ENCODE measurements around the gene HEXIM2.
"Not testable (repeated sequence)": the region's sequence is repeated elsewhere in the genome, so short reads cannot be mapped to it uniquely, and the experiment has no call there.

The HEXIM2 gene

DNA sequence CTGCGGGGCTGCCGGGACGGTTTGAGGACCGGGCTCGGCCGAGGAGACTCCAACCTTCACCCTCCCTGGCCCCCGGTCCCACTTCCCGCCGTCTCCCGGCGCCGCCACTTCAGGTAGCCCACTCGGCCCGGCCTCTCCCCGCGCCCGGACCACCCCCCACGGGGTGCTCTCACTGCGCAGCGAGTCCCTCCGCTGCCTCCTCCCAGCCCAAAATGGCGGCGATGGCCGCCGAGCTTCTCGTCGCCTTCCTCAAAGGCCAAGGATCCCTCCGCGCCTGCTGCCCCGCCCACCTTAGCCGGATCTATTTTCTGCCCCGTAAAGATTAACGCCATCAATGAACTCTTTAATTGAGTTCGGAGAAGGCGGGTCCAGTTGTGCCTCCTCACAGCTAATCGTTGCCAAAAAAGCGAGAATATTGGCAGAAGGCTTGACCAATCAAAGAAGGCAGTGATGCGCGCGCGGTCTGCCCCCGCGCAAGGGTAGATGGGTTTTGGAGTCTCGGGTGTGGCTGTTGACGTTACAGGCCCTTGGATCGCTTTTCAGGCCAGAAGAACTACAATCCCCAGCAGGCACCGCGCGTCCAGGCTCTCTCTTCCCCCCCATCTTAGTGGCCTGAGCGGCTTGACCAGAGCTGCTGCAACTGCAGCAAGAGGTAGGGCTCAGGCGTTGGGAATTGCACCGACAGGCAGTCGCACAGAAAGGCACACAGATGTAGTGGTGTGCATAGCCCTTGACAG lies at the start of gene HEXIM2:
Gene HEXIM2 (plus strand): TSS at position 588 of the 737 bp plus-strand sequence. CDS start 919 bp downstream, outside the sequence.
- DNase-seq, result peak; percentile 100

DNA sequence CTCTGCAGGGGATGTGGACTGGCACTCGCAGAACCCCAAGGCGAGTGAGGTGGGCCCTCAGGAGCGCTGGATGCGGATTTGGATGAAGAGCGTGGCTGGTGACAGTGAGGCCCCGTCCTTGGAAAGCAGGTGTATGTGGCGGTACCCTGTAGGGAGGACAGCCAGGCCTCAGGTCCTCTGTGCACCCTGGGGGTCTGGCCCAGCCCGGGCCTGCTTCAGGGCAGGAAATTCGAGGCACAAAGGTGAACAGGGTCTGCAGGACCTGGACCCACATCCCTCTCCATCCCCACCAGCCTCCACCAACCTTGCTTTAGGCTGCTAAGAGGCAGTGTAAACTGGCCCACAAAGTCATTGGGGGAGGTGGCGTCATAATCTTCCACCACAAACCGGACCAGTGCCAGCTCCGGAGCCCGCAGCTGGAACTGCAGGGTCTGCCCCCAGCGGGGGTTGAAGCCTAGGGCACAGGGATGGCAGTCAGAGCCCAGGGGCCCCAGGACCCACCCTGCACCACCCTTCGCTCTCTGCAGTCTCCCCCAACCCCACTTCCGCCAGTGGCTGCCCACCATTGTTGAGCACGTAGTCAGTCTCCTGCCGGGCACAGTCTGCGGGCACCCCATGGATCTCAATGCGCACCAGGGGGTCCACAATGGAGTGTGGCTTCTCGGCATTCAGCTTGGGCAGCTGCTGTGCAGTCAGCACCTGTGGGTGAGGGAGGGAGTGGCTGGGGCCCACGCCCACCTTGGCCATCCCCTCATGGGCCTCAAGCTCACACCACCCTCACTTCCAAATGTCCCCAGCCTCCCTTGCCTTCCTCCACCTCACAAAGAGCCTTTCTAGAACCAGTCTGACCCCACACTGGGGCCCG lies 48.9 kb upstream of the HEXIM2 start:
- DNase-seq, result no peak

DNA sequence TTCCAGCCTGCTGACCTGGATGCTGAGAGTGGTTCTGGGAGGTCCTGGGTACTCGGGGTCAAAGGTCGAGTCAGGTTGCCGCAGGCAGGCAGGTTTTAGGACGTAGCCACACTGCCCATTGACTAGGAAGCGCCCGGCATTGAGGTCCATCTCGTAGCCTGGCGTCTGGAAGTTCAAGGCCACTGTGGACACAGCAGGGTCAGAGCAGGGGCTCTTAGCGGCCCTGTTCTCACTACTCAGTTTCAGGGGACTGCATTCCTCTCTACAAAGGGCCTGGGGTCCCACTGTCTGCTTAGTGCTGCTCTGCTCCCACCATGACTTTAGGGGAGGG lies 48.3 kb upstream of the HEXIM2 start:
- no peak for DNase-seq

DNA sequence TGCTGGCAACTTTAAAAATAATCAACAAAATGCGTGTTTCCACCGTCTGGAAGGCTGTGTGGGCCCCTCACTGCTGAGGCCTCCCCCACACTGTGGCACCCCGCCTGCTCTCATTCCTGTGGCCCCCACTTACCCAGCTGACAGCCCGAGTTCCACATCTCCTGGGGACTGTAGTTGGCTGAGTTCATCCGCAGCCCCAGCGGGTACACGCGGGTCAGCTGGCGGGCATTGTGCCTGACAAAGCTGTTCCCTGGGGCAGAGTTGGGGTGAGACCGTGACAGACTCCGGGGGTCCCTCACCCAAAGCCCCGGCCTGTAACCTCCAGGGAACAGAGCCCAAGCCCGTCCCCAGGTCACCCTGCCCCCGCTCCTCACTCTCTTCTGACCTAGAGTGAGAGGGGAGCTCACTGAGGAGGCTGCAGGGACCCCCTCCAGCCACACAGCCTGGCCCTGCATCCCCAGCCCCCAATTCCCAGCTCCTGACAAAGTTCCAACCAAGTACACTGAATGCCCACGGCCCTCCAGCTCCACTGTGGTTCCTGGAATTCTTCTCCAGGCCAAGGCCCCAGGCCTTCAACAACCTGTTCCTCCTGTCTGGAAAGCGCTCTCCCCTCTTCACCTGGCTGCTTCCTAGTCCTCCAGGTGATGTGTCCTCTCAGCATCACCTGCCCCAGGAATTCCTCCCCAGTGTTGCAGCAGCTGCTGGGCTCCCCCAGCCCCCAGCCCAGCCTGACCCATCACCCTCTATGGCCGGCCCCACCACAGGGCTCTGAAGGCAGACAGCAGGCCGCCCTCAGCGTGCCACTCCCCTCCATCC lies 47.4 kb upstream of the HEXIM2 start:
- DNase-seq, result no peak

DNA sequence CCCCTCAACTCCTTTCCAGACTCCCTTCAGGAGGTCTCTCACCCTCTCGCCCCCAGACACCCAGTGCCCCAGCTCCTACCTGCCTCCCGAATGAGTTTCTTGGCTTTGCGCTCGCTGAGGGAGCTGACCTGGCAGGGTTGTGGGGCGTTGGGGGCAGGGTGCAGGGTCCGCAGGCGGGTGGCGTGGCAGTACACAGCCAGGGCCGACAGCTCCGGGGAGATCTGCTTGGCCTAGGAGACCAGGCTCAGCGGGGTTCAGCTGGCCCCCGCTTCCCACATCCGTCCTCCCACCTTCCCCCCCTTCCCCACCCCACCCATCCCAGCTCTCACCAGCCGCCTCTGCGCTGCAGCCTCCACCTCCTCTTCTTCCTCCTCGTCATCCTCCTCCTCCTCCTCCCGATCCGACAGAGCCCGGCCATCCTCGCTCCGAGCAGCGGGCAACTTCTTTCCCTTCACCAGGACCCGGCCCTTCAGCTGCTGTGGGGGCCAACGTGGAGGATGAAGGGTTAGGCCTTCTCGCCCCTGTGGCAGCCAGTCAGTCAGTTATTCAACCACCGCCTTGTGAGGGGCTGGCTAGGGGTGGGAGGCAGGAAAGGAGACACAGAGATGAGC lies 46.6 kb upstream of the HEXIM2 start:
- DNase-seq, result no peak

- DNase-seq, result no peak
These were observed 45.8 kb upstream of the HEXIM2 start for GRCh38 chr17:45115871-45116270.

- DNase-seq, result no peak
These were observed 45.1 kb upstream of the HEXIM2 start for GRCh38 chr17:45116434-45117016.

GRCh38 chr17:45117334-45117733 lies 44.3 kb upstream of the HEXIM2 start:
- no peak for DNase-seq

DNA sequence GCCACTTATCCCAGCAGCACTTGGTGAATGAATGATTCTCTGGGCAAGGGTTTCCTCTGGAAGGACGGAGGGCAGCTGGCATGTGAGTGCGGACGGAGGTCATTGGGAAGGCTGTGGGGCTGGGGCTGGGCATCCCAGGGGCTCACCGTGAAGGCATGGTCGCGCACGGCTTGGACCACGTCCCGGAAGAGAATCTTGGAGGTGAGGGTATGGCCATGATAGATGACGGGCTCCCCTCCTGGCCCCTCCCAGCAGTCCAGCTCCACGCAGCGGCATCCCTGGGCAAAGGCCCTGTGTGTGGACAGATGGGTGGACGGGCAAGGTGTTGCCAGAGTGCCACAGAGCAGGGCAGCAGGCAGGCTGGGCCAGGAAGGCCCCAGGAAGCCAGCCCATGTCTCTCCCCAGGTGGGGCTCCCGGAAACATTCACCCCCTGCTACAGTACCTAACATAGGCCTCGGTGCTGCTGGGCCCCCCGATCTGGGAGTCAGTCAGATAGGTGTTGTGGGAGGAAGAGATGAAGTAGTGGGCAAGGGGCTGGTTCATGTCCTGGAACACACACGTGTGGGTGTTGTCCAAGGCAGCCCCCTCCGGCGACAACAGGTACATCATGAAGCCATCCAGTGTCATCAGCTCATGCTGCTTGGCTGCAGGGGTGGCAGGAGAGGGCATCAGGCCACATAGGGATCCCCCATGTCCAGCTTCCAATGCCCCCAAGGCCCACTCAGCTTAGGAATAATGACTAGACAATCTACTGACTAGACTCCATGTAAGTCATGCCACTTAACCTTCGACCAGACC lies 43.6 kb upstream of the HEXIM2 start:
- no peak for DNase-seq

DNA sequence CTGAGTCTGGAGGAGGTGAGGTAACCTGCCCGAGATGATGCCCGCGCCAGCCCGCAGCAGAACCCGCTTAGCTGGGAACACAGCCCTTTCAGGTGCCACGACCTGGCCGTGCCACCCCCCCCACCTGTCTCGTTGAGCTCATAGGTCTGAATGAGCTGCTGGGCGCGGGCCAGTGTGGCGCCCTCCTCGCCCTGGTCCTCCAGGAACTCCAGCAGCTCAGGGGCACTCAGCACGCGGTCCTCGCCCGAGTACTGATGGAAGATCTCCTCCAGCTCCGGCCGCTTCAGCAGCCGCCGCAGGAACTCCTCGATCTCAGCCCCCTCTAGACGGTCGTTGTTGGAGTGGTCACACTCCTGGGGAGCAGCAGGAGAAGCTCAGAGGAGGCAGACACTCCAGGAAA lies 43.0 kb upstream of the HEXIM2 start:
- no peak for DNase-seq

DNA sequence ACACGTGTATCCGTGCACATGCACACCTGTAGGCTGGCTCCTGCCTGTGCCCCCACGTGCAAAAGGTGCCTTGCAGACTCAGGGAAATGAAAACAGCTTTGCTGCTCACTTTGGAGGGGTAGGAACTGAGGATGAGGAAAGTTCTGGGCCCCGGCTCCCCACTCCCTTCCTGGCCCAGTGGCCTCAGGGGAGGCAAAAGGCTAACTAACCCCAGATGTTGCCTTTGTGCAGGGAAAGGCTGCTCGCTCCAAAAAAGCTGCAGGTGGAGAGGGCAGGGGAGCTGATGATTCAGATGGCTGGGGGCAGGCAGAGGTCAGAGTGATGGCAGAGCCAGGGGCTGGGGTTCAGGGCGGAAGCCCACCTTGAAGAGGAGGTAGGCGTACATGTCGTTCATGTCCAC lies 41.7 kb upstream of the HEXIM2 start:
- DNase-seq, result no peak

DNA sequence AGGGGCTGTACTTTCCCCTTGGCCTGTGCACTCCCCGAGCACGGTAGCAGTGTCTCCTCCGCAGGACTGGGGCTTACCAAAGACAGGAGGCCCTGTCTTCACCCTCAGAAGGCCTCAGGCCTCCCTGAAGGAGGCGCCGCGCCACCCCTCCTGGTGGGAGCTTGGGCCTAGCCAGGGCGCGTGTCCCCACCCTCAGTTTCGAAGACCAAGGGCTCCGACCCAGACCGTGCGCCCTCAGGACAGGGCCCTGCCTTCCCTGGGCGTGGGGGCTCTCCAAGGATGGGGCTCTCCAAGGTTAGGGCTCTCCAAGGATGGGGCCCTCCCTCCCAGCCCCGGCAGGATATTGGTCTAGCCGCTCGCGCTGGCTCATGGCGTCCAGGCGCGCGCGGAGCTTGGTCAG lies 41.1 kb upstream of the HEXIM2 start:
- DNase-seq, result no peak

- DNase-seq, result no peak
These were observed 40.6 kb upstream of the HEXIM2 start for GRCh38 chr17:45121055-45121454.

GRCh38 chr17:45123076-45123770 lies 38.5 kb upstream of the HEXIM2 start:
- DNase-seq, result no peak

- DNase-seq, result no peak
These were observed 37.5 kb upstream of the HEXIM2 start for GRCh38 chr17:45123930-45124796.

GRCh38 chr17:45124797-45125122 lies 36.9 kb upstream of the HEXIM2 start:
- not testable (repeated sequence) for DNase-seq

DNA sequence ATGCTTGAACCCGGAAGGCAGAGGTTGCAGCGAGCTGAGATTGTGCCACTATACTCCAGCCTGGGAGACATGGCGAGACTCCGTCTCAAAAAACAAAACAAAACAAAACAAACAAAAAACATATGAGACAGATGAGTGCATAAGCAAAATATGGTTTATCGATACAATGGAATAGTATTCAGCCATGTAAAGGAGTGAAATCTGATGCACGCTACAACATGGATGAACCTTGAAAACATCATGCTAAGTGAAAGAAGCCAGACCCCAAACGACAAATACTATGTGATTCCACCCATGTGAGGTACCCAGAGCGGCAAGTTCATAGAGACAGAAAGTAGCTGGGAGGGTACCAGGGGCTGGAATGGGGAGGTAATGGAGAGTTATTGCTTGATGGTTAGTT lies 36.2 kb upstream of the HEXIM2 start:
- DNase-seq, result no peak

DNA sequence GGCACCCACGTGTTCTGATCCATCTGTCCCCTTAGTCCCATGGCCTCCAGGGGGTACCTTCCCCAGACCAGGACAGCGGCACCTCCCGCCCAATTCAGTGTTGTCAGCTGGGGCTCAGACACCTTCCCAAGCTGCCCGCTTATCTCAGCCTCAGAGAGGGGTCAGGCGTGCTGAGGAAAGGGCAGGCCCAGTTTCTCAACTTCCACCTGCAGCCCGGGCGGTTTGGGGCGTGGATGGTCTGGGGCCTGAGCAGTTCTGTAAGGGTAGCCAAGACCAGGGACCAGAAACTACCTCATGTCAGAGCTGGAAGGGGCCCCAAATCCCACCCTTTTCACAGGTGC lies 34.5 kb upstream of the HEXIM2 start:
- no peak for DNase-seq

DNA sequence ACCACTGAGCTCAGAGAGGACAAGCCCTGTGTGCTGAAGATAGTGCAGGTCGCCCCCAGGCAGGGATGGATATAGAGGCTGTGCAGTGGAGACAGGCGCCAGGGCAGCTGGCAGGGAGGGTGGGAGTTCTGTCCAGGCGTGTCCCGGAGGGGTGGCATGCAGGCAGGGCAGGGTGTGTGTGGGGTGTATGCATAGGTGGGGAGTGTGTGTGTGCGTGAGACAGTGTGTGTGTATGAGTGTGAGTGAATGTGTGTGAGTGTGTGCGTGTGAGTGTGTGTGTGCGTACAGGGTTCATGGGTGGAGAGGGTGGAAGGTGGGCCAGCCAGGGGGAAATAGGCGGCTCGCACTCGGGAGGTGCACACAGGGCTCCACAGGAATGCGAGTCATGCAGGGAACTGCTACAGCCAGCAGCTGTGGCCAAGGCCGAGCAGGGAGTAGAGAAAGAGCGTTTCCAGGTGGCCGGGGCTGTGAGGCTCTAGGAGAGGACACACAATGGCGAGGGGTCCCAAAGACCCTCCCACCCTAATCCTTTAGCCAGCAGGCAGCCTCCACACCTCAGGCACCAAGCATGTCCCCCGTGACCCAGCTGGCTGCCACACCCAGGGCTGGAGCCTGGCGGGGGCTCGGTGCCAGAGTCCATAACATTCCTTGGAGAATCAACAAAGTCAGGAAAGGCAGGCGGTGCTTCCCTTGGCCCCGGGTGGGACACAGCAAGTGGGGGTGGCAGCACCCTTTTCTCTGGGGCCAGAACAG lies 34.0 kb upstream of the HEXIM2 start:
- DNase-seq, result no peak

DNA sequence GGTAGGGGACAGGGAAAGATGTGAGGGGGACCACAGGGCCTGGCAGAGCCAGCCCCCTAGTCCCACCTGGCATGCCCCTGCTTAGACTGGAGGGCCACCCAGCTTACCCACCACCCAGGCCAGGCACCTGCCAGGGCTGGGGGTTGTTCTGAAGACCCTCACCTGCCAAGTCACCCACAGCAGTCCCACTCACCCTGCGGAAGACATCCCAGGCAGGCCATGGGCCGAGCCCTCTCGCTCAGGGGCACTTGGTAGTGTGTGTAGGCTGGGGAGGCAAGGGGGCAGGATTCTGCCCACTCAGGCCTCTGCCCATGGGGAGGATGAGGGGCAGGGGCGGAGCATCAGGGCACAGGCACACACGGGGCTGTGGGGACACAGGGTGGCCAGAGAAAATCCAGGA lies 33.3 kb upstream of the HEXIM2 start:
- DNase-seq, result no peak
